ENCODE data around the gene LRP1B. TPM values are rescaled to one million over a fixed set of nuclear protein-coding genes. Genes with fewer than 3 reads are reported as not detected.

Gene LRP1B
- total and polyA plus RNA-seq, 5 donors from 2014 or later, result not detected

DNA sequence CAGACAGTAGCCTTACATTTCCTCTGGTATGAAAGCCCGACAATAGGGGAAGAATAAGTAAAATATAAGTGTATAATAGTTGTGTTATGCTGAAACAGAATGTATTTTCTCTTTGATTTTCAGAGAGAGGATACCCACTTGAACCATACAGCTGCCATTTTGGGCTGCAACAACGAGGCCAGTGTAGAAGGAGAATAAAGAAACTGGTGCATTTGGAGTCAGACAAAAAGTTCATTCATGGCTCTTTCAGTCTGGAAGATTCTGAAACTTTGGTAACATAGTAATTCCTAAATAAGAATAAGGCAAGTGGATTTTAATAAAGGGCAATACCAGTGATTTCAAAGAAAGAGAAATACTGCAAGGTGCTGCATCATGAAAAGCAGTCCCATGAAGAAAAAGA is 610.9 kb downstream of the LRP1B start:
- H3K4me3 ChIP-seq (ENCODE audit: low read depth, low read length), result no peak overlapping the region
- H3K27me3 ChIP-seq (ENCODE audit: control insufficient read depth, insufficient read depth, low read length), result no peaks in the 10 kb centered on the region
- H3K4me1 ChIP-seq (ENCODE audit: control insufficient read depth, insufficient read depth, low read length, poor library complexity, severe bottlenecking), result no peaks in the 10 kb centered on the region
- Mint-ChIP-seq H3K9me3 (peaks cover 3 to 18% (median 5%) of the 10 kb centered on the region in 7 donors), H3K27ac (no peak overlapping the region), H3K27me3 (no peaks in the 10 kb centered on the region), H3K4me1 (no peaks in the 10 kb centered on the region), H3K4me3 (no peak overlapping the region), H3K36me3 (no peaks in the 10 kb centered on the region)
- DNase-seq (no peak), ATAC-seq (ENCODE audit: low read depth in 2 of 2) (no peak)
- peaks cover 0 to 2% of the 10 kb centered on the region in 2 experiments for H3K9me3 ChIP-seq (ENCODE audit: control insufficient read depth in 2 of 2, low read length in 2 of 2)
- no peak overlapping the region for H3K27ac ChIP-seq (ENCODE audit: insufficient read depth, low read length, poor library complexity, severe bottlenecking)
- no peaks in the 10 kb centered on the region for H3K36me3 ChIP-seq (ENCODE audit: control insufficient read depth, insufficient read depth, low read length)

DNA sequence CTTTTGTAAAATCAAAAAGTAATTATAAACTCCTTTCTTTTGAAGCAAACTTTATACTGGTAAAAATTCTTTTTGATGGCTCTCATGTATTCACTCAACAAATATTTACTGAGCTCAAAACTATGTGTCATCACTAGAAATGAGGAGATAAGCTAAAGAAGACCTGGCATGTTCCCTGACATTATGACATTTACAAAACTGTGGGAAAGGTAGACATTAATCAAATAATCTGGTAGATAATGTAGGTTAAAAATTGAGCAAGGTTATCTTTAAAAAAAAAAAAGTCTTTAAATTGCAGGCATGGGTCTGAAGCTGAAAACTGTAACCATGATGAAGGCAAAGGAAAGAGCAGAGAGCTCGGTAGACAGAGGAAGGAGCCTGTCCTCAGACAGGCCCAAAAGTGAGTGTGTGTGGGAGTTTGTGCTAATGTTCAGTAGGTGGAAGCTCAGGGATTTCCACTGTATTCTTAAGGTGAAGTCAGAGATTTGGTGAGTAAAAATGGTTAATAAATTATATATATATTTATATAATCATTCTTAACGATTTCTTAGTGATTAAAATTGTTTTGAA is 612.9 kb downstream of the LRP1B start:
- no peaks in the 10 kb centered on the region for H3K27me3 Mint-ChIP-seq
- no peak for ATAC-seq (ENCODE audit: low read depth in 2 of 2)
- no peak for DNase-seq
- Histone ChIP-seq H3K4me3 (ENCODE audit: low read depth, low read length) (no peak overlapping the region), H3K9me3 (ENCODE audit: control insufficient read depth in 2 of 2, low read length in 2 of 2) (peaks cover 0 to 2% of the 10 kb centered on the region in 2 experiments), H3K4me1 (ENCODE audit: control insufficient read depth, insufficient read depth, low read length, poor library complexity, severe bottlenecking) (no peaks in the 10 kb centered on the region), H3K27me3 (ENCODE audit: control insufficient read depth, insufficient read depth, low read length) (no peaks in the 10 kb centered on the region), H3K36me3 (ENCODE audit: control insufficient read depth, insufficient read depth, low read length) (no peaks in the 10 kb centered on the region), H3K27ac (ENCODE audit: insufficient read depth, low read length, poor library complexity, severe bottlenecking) (no peak overlapping the region)
- no peaks in the 10 kb centered on the region for H3K36me3 Mint-ChIP-seq
- peaks cover 2 to 18% (median 8%) of the 10 kb centered on the region in 7 donors for H3K9me3 Mint-ChIP-seq
- H3K4me1 Mint-ChIP-seq, result no peaks in the 10 kb centered on the region
- no peak overlapping the region for H3K4me3 Mint-ChIP-seq
- no peak overlapping the region for H3K27ac Mint-ChIP-seq

DNA sequence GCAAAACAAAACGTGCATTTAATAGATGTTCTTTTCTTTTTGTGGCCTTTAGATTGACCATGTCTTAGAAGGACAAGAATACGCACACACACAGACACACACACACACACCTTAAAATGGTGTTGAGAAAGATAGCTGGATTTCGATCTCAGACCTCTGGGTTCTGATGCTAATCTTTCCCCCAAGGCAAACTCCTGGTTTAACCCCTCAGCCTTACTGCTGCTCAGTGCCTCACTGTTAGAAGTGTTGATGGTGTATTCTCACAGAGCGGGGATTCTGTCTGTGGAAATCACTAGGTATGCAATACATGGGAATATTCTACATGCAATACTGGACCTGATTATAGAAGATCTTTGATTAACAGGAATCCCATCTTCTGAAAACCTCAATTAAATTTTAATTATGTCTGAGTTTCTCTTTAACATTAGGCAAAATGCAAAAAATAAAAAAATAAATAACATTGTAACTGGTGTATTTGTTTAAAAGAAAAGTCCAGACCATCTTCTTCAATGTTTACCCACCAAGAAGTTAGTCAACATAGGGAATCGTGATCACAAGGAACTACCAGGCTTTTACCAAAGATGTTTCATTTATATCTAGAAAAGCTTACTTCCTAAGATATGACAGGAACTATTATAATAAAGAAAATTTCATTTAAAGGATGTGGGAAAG is 613.5 kb downstream of the LRP1B start:
- H3K36me3 Mint-ChIP-seq, result no peaks in the 10 kb centered on the region

DNA sequence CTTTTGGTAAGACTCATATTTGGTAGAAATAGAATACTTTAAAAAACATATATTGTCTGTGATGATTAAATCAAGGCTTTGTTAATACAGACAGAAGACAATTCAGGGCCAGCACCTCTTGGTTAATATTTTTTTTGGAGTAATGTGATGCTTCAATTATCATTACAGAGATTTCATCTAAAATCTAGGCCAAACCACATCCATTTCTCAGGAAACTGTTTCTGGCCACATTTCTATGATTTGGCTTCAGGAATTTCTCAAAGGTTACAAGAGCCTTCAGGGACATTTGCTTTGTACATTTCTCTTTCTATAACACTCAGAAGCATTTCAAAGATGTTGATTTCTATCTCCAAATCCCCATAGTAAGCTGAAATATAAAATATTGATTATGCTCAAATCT is 614.9 kb downstream of the LRP1B start:
- Histone ChIP-seq H3K4me1 (ENCODE audit: control insufficient read depth, insufficient read depth, low read length, poor library complexity, severe bottlenecking) (no peaks in the 10 kb centered on the region), H3K27me3 (ENCODE audit: control insufficient read depth, insufficient read depth, low read length) (no peaks in the 10 kb centered on the region), H3K27ac (ENCODE audit: insufficient read depth, low read length, poor library complexity, severe bottlenecking) (no peak overlapping the region), H3K9me3 (ENCODE audit: control insufficient read depth in 2 of 2, low read length in 2 of 2) (no peaks in the 10 kb centered on the region), H3K4me3 (ENCODE audit: low read depth, low read length) (no peak overlapping the region), H3K36me3 (ENCODE audit: control insufficient read depth, insufficient read depth, low read length) (no peaks in the 10 kb centered on the region)
- DNase-seq, result no peak
- H3K27ac Mint-ChIP-seq, result no peak overlapping the region
- no peaks in the 10 kb centered on the region for H3K36me3 Mint-ChIP-seq
- ATAC-seq (ENCODE audit: low read depth in 2 of 2), result no peak
- H3K4me3 Mint-ChIP-seq, result no peak overlapping the region
- H3K27me3 Mint-ChIP-seq, result no peaks in the 10 kb centered on the region
- H3K4me1 Mint-ChIP-seq, result no peaks in the 10 kb centered on the region
- H3K9me3 Mint-ChIP-seq, result peaks cover 0 to 14% (median 8%) of the 10 kb centered on the region in 7 donors

More for the DNA sequence above, 613.5 kb downstream of the LRP1B start:
- DNase-seq (no peak), ATAC-seq (ENCODE audit: low read depth in 2 of 2) (no peak)
- Histone ChIP-seq H3K27ac (ENCODE audit: insufficient read depth, low read length, poor library complexity, severe bottlenecking) (no peak overlapping the region), H3K4me3 (ENCODE audit: low read depth, low read length) (no peak overlapping the region), H3K4me1 (ENCODE audit: control insufficient read depth, insufficient read depth, low read length, poor library complexity, severe bottlenecking) (no peaks in the 10 kb centered on the region), H3K9me3 (ENCODE audit: control insufficient read depth in 2 of 2, low read length in 2 of 2) (peaks cover 0 to 2% of the 10 kb centered on the region in 2 experiments), H3K27me3 (ENCODE audit: control insufficient read depth, insufficient read depth, low read length) (no peaks in the 10 kb centered on the region), H3K36me3 (ENCODE audit: control insufficient read depth, insufficient read depth, low read length) (no peaks in the 10 kb centered on the region)
- Mint-ChIP-seq H3K4me3 (no peak overlapping the region), H3K27me3 (no peaks in the 10 kb centered on the region), H3K9me3 (peaks cover 0 to 16% (median 7%) of the 10 kb centered on the region in 7 donors), H3K27ac (no peak overlapping the region), H3K4me1 (no peaks in the 10 kb centered on the region)

DNA sequence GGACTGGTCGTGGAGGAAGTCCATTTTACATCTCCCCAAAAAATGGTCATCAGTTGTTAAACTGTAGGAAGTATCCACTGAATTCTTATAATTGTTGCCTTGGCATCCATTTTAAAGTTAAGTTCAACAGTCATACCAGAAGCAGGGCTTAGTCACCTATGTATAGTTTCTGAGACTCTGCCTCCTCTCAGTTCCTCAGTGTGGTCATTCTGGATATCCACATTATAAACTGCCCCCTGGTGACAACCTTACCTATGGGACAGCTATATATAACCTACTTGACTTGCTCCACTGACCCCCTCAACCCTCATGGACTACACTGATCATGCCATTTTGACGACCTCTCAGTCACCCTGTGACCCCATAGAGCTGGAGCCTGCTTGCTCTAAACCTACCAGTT is 617.0 kb downstream of the LRP1B start:
- Histone ChIP-seq H3K4me3 (ENCODE audit: low read depth, low read length) (no peak overlapping the region), H3K9me3 (ENCODE audit: control insufficient read depth in 2 of 2, low read length in 2 of 2) (no peaks in the 10 kb centered on the region), H3K36me3 (ENCODE audit: control insufficient read depth, insufficient read depth, low read length) (no peaks in the 10 kb centered on the region), H3K4me1 (ENCODE audit: control insufficient read depth, insufficient read depth, low read length, poor library complexity, severe bottlenecking) (no peaks in the 10 kb centered on the region), H3K27me3 (ENCODE audit: control insufficient read depth, insufficient read depth, low read length) (no peaks in the 10 kb centered on the region), H3K27ac (ENCODE audit: insufficient read depth, low read length, poor library complexity, severe bottlenecking) (no peak overlapping the region)
- Mint-ChIP-seq H3K4me1 (no peaks in the 10 kb centered on the region), H3K36me3 (no peaks in the 10 kb centered on the region), H3K4me3 (no peak overlapping the region), H3K27me3 (no peaks in the 10 kb centered on the region), H3K9me3 (peaks cover 0 to 14% (median 9%) of the 10 kb centered on the region in 7 donors), H3K27ac (no peak overlapping the region)
- ATAC-seq (ENCODE audit: low read depth in 2 of 2) (no peak), DNase-seq (no peak)

DNA sequence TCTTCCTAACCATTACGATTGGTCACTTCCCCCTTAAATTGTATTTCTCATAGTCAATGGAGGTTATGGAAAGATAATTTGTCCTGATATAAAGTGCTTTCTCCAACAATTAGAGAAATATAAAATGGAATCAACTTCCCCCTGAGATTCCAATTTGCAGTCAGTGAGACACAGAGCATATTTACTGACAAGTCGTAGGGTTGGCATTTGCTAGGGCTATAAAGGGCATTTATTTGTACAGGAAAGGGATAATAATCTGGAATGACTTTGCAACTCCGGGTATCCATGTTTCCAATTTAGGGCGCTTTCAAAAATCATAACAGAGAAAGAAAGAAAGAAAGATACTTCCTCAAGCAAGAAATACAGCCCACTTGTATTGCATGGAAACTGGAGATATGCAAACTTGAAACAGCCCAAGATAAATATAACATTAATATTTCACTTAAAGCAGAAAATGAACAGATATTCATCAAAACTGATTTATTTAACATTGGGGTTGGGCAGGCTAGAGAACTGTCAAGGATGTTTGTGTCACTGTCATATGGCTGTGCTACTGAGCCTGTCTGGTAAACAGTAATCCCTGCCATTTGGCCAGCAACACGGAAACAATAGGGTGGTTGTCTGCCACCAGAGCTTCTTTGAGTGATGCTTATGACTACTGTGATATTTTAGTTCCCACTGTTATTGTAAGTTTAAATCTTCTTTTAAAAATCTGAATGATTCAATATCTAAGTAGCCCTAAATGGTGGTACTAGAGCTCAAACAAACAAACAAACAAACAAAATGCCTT is 621.8 kb downstream of the LRP1B start:
- Histone ChIP-seq H3K27me3 (ENCODE audit: control insufficient read depth, insufficient read depth, low read length) (no peaks in the 10 kb centered on the region), H3K4me1 (ENCODE audit: control insufficient read depth, insufficient read depth, low read length, poor library complexity, severe bottlenecking) (no peaks in the 10 kb centered on the region), H3K4me3 (ENCODE audit: low read depth, low read length) (no peak overlapping the region), H3K36me3 (ENCODE audit: control insufficient read depth, insufficient read depth, low read length) (no peaks in the 10 kb centered on the region), H3K9me3 (ENCODE audit: control insufficient read depth in 2 of 2, low read length in 2 of 2) (no peaks in the 10 kb centered on the region), H3K27ac (ENCODE audit: insufficient read depth, low read length, poor library complexity, severe bottlenecking) (no peak overlapping the region)
- Mint-ChIP-seq H3K4me1 (no peaks in the 10 kb centered on the region), H3K27ac (no peak overlapping the region), H3K4me3 (no peak overlapping the region), H3K36me3 (no peaks in the 10 kb centered on the region), H3K27me3 (no peaks in the 10 kb centered on the region), H3K9me3 (peaks cover 0 to 9% (median 5%) of the 10 kb centered on the region in 7 donors)
- ATAC-seq (ENCODE audit: low read depth in 2 of 2) (no peak), DNase-seq (no peak)

DNA sequence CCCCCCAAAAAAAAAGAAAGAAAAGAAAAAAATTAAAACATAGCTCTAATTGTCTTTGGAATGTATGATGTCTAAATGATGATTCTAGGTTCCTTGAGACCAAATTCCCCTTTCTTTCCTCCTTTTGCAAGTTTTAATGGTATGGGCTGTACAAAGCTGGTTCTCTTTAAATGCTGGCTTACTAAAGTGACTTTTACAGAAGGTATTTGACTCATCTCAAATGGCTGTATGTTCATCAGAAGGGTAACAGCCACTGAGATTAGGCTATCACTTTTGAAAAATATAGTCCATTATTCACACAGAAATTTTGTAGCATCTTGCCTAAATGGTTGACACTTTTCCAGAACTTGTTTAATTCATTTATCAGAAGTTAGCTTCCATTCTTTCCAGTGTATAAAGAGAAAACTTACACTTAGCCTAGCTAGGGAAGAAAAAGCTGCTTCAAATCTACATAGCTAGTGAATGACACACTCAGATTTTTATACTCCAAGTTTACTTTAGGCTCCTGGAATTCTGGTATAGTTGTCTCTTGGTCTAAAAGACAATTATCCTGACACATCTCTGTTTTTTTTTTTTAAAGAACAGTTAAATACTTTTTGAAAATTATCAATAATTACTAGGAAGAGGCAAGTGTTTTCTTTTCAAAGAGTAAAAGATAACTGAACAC is 622.6 kb downstream of the LRP1B start:
- no peaks in the 10 kb centered on the region for H3K27me3 Mint-ChIP-seq
- Histone ChIP-seq H3K9me3 (ENCODE audit: control insufficient read depth in 2 of 2, low read length in 2 of 2) (no peaks in the 10 kb centered on the region), H3K36me3 (ENCODE audit: control insufficient read depth, insufficient read depth, low read length) (no peaks in the 10 kb centered on the region), H3K4me3 (ENCODE audit: low read depth, low read length) (no peak overlapping the region), H3K4me1 (ENCODE audit: control insufficient read depth, insufficient read depth, low read length, poor library complexity, severe bottlenecking) (no peaks in the 10 kb centered on the region), H3K27ac (ENCODE audit: insufficient read depth, low read length, poor library complexity, severe bottlenecking) (no peak overlapping the region), H3K27me3 (ENCODE audit: control insufficient read depth, insufficient read depth, low read length) (no peaks in the 10 kb centered on the region)
- H3K4me1 Mint-ChIP-seq, result no peaks in the 10 kb centered on the region
- no peak overlapping the region for H3K27ac Mint-ChIP-seq
- peaks cover 1 to 7% (median 5%) of the 10 kb centered on the region in 7 donors for H3K9me3 Mint-ChIP-seq
- H3K36me3 Mint-ChIP-seq, result no peaks in the 10 kb centered on the region
- no peak for DNase-seq
- ATAC-seq (ENCODE audit: low read depth in 2 of 2), result no peak
- H3K4me3 Mint-ChIP-seq, result no peak overlapping the region

All from CD4-positive, CD25-positive, alpha-beta regulatory T cell (primary cell).